Peyer's patch (tissue), 4 donors: Measurements from ENCODE around the gene CYP2A13. TPM values are rescaled to one million over a fixed set of nuclear protein-coding genes. Genes with fewer than 3 reads are reported as not detected.
A peak's percentile ranks its signal among the peaks of the same experiment; 100 is the strongest.
"Not testable (repeated sequence)": the region's sequence is repeated elsewhere in the genome, so short reads cannot be mapped to it uniquely, and the experiment has no call there.

Experiments
- DNase-seq, 3 donors: peaks; one replicate each; pipeline ENCODE4 v3.0.0-alpha.2; 2017 to 2019
- H3K27ac ChIP-seq, 4 donors: fragments of 200-600 bp; sonication (generic); one replicate each; pipeline ENCODE4 v1.5.1; 2016 to 2019
- H3K27me3 ChIP-seq, 2 donors: fragments of 200-600 bp; sonication (generic); one replicate each; pipeline ENCODE4 v1.5.1; 2019
- H3K36me3 ChIP-seq, 3 donors: fragments of 200-600 bp; sonication (generic); one replicate each; pipeline ENCODE4 v1.5.1; 2016 to 2019
- H3K4me1 ChIP-seq, 4 donors: fragments of 200-600 bp; sonication (generic); one replicate each; pipeline ENCODE4 v1.5.1; 2016 to 2019
- H3K4me3 ChIP-seq, 4 donors: fragments of 200-600 bp; sonication (generic); 1 replicate in 3 of 4; 2 replicates in 1 of 4; pipeline ENCODE4 v1.5.1; 2016 to 2019; ENCODE audit warnings: mild to moderate bottlenecking in 1 of 4
- H3K9me3 ChIP-seq, 4 donors: fragments of 200-600 bp; sonication (generic); one replicate each; pipeline ENCODE4 v1.5.1; 2016 to 2019; ENCODE audit warnings: mild to moderate bottlenecking in 1 of 4
- CTCF ChIP-seq, 6 experiments: fragments of 450-650 bp in 4 of 6; fragments of 200-600 bp in 2 of 6; sonication (generic) in 1 of 6; IDR thresholded peaks; one replicate each; pipeline ENCODE4 v1.5.1; 2017 to 2019; ENCODE audit warnings: antibody characterized with exemption in 6 of 6, mild to moderate bottlenecking in 3 of 6, moderate library complexity in 1 of 6
- POLR2A ChIP-seq, 2 donors: fragments of 450-650 bp; IDR thresholded peaks; one replicate each; pipeline ENCODE4 v1.5.1; 2017; ENCODE audit warnings: antibody characterized with exemption in 2 of 2, mild to moderate bottlenecking in 2 of 2, moderate library complexity in 2 of 2
- total RNA-seq, 4 donors: library from RNA; depleted of rRNA; stranded (reverse); fragments of >200 nt; gene quantifications; one replicate each; pipeline ENCODE4 v1.1.0, GENCODE V29; 2016

CYP2A13 gene
- not detected for total RNA-seq

- Histone ChIP-seq H3K4me3 (no peak within 1 kb of the TSS), H3K4me1 (no peaks in the 10 kb centered on the region), H3K9me3 (peaks cover 0 to 5% (median 0%) of the 10 kb centered on the region in 4 donors), H3K36me3 (no peaks in the 10 kb centered on the region), H3K27ac (no peak within 1 kb of the TSS), H3K27me3 (no peaks in the 10 kb centered on the region)
- no peak for TF ChIP-seq CTCF (IDR thresholded peaks at IDR 0.05)
- no peak for TF ChIP-seq POLR2A (IDR thresholded peaks at IDR 0.05)
- no peak for DNase-seq
Observed at GRCh38 chr19:41088151-41088550, at the start of gene CYP2A13. TSS of gene CYP2A13 (plus strand) at chr19:41088451. CDS start at chr19:41088472, 21 bp downstream.

GRCh38 chr19:41039806-41040205 is 48.4 kb upstream of the CYP2A13 start:
- H3K9me3 ChIP-seq = no peaks in the 10 kb centered on the region
- H3K36me3 ChIP-seq = no peaks in the 10 kb centered on the region
- H3K4me3 ChIP-seq = no peak overlapping the region
- H3K27me3 ChIP-seq = no peaks in the 10 kb centered on the region
- no peak for TF ChIP-seq CTCF (IDR thresholded peaks at IDR 0.05)
- TF ChIP-seq POLR2A (IDR thresholded peaks at IDR 0.05) = no peak
- H3K4me1 ChIP-seq = no peaks in the 10 kb centered on the region
- H3K27ac ChIP-seq = no peak overlapping the region
- DNase-seq = no peak

- H3K9me3 ChIP-seq, H3K4me1 ChIP-seq, DNase-seq, H3K36me3 ChIP-seq, H3K4me3 ChIP-seq, H3K27me3 ChIP-seq, H3K27ac ChIP-seq: not testable (repeated sequence)
Observed at GRCh38 chr19:41045095-41045494, 43.2 kb upstream of the CYP2A13 start.

- no peak for DNase-seq
- Histone ChIP-seq H3K4me1 (no peaks in the 10 kb centered on the region), H3K9me3 (no peaks in the 10 kb centered on the region), H3K4me3 (no peak overlapping the region), H3K27me3 (no peaks in the 10 kb centered on the region), H3K36me3 (no peaks in the 10 kb centered on the region), H3K27ac (no peak overlapping the region)
- TF ChIP-seq CTCF (IDR thresholded peaks at IDR 0.05) (no peak), POLR2A (IDR thresholded peaks at IDR 0.05) (no peak)
Observed at GRCh38 chr19:41050426-41050825, 37.8 kb upstream of the CYP2A13 start.

- not testable (repeated sequence) for H3K9me3 ChIP-seq, H3K36me3 ChIP-seq, H3K4me3 ChIP-seq, H3K27me3 ChIP-seq, H3K27ac ChIP-seq, DNase-seq, H3K4me1 ChIP-seq
Observed at GRCh38 chr19:41052162-41052561, 36.1 kb upstream of the CYP2A13 start.

- not testable (repeated sequence) for H3K36me3 ChIP-seq, H3K27me3 ChIP-seq, H3K4me1 ChIP-seq, H3K9me3 ChIP-seq, H3K27ac ChIP-seq, H3K4me3 ChIP-seq
- peak in 1 of 3 donors; percentile 52 for DNase-seq
Observed at GRCh38 chr19:41053331-41053730, 34.9 kb upstream of the CYP2A13 start.

- Histone ChIP-seq H3K27me3 (no peaks in the 10 kb centered on the region), H3K4me1 (no peaks in the 10 kb centered on the region), H3K27ac (no peak overlapping the region), H3K36me3 (no peaks in the 10 kb centered on the region), H3K9me3 (no peaks in the 10 kb centered on the region), H3K4me3 (no peak overlapping the region)
- no peak for DNase-seq
- TF ChIP-seq CTCF (IDR thresholded peaks at IDR 0.05) (no peak), POLR2A (IDR thresholded peaks at IDR 0.05) (no peak)
Observed at GRCh38 chr19:41064974-41065569, 23.2 kb upstream of the CYP2A13 start.
